HG02642 (cell line): ENCODE results near the gene C20orf202.
"Not testable (repeated sequence)": the region's sequence is repeated elsewhere in the genome, so short reads cannot be mapped to it uniquely, and the experiment has no call there.

Source experiments
- ATAC-seq: cut with Tn5 transposase; IDR thresholded peaks from one replicate; pipeline ENCODE4 v1.9.1; 2021; ENCODE audit warnings: mild to moderate bottlenecking; ENCODE audit not compliant: unreplicated experiment, poor library complexity

C20orf202 gene

DNA sequence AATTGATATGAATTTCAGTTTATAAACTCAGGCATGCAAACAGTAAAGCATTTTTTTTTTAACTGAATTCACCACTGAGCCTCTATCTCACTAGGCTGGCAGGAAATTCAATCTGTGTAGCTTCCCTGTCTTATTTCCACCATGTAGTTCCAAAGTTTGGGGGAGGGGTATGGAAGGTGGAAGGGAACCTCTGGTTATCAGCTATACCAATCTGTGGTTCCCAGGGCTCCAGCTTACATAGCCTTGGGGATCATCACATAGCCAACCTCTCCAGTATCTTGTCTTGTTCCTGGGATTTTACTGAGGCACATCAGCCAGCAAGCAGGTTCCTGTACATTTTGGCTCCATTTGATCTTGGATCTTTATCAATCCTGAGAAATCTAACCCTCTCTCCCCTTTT lies 38.2 kb downstream of the C20orf202 start:
- no peak for ATAC-seq

DNA sequence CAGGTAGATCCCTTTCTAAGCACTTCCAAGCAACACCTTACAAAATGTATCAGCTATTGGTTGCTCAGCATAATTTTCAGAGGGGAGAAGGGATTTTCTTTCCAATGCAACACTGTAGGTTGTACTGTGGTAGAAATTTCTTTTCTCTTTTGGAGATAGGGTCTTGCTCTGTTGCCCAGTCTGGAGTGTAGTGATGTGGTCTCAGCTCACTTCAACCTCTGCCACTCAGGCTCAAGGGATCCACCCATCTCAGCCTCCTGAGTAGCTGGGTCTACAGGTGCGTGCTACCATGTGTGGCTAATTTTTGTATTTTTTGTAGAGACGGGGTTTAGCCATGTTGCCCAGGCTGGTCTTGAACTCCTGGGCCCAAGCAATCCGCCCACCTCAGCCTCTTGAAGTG lies 38.8 kb downstream of the C20orf202 start:
- no peak for ATAC-seq

DNA sequence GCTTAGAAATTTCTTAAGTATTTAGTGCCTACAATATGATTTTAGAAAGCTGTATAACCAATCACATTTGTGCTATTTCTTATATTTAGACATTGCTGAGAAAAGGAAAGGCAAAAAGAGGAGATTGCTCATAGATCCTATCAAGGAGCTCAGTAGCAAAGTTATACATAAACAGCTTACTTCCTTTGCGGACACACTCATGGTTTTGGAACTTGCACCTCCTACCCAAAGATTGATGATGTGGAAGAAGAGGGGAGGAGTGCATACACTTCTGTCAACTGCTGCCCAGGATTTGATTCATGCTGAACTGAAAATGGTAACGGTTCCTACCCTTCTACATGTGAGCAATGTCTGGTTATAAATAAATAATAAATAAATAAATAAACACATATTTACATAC lies 39.3 kb downstream of the C20orf202 start:
- ATAC-seq = no peak

GRCh38 chr20:1245578-1245977 lies 42.3 kb downstream of the C20orf202 start:
- no peak for ATAC-seq

DNA sequence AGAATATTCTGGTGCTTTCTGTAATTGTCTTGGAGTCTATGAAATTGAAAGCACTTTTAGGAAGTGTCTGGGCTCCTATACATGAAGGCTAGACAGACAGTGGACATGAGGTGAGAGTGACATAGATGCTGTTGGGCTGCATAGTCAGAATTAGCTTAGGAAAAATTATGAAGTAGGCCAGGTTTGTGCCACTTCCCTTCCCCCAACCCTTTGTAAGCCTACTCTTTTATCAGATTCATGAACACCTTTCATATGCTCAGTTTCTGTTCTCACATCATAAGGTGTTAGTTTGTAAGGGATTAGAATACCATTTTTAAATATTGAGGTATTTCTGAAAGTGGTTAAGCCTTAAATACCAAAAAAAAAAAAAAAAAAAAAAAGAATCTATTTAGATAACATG lies 44.4 kb downstream of the C20orf202 start:
- no peak for ATAC-seq

GRCh38 chr20:1250282-1250681 lies 47.0 kb downstream of the C20orf202 start:
- ATAC-seq = not testable (repeated sequence)

DNA sequence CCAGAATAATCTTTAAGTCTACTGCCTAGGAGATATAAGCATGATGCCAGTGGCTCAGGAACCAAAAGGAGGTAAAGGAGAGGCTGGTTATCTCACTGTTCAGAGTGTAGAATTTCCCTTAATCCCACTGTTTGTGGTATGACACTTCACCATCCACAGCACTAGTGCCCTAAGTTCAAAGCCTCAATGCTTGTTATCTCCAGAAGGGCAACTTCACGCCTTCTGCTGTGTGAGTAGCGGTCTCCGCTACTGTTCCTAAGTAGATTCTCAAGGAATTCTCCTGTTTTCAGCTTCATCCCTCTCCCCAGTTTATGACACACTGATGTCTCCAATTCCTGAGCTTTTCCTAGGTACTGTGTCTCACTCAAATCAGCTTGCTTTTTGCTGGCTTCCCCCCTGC lies 49.2 kb downstream of the C20orf202 start:
- ATAC-seq = no peak

DNA sequence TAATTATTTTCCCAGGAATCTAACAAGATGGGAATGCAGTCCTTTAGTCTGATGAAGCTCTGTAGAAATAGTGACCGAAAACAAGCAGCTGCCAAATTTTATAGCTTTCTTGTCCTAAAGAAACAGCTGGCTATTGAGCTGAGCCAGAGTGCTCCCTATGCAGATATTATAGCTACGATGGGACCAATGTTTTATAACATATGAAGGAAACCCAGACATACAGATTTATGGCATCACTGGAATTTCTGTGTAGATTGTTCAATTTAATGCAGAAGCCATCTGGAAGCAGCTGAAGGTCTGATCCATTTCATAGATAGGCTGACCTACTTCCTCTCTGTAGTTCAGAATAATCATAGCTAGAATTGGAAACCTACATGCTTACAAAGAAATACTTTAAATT lies 51.0 kb downstream of the C20orf202 start:
- no peak for ATAC-seq

DNA sequence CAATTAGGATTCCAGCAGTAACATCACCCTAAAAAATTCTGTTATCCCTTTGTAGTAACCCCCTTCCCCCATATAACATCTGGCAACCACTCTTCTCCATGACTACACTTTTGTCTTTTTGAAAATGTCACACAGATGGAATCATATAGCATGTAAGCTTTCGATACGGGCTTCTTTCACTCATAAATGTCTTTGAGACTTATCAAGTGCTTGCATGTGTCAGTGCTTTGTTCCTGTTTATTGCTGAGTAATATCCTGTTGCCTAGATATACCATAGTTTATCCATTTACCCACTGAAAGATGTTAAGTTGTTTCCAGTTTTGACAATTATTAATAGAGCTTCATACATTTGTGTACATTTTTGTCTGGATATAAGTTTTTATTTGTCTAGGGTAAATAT lies 52.4 kb downstream of the C20orf202 start:
- no peak for ATAC-seq
